Loucy (cell line): ENCODE data around the gene CD27.

ENCODE experiments used
- EZH2phosphoT487 ChIP-seq: fragments of 200-600 bp; IDR thresholded peaks from 2 replicates; pipeline ENCODE4 v1.6.1; 2018; ENCODE audit warnings: antibody characterized with exemption, mild to moderate bottlenecking, moderate library complexity, borderline replicate concordance
- TF ChIP-seq, protein P1 (sequence below): fragments of 200-600 bp; sonication (generic); conservative IDR thresholded peaks from 2 replicates; pipeline ENCODE4 v1.5.1; 2014; ENCODE audit warnings: mild to moderate bottlenecking, antibody characterized with exemption, low read length

GRCh38 chr12:6476489-6476888 lies 31.7 kb downstream of the CD27 start:
- TF ChIP-seq, protein P1, sequence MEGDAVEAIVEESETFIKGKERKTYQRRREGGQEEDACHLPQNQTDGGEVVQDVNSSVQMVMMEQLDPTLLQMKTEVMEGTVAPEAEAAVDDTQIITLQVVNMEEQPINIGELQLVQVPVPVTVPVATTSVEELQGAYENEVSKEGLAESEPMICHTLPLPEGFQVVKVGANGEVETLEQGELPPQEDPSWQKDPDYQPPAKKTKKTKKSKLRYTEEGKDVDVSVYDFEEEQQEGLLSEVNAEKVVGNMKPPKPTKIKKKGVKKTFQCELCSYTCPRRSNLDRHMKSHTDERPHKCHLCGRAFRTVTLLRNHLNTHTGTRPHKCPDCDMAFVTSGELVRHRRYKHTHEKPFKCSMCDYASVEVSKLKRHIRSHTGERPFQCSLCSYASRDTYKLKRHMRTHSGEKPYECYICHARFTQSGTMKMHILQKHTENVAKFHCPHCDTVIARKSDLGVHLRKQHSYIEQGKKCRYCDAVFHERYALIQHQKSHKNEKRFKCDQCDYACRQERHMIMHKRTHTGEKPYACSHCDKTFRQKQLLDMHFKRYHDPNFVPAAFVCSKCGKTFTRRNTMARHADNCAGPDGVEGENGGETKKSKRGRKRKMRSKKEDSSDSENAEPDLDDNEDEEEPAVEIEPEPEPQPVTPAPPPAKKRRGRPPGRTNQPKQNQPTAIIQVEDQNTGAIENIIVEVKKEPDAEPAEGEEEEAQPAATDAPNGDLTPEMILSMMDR: no peak
- no peak for TF ChIP-seq EZH2phosphoT487
